ENCODE results near the gene LRPAP1.

LRPAP1 gene

GRCh38 chr4:3484057-3484973 lies 47.9 kb downstream of the LRPAP1 start:
- DNase-seq, result no peak

- no peak for DNase-seq
Measured at GRCh38 chr4:3483471-3483921, 48.7 kb downstream of the LRPAP1 start.

GRCh38 chr4:3482707-3483106 lies 49.5 kb downstream of the LRPAP1 start:
- no peak for DNase-seq

GRCh38 chr4:3481783-3482393 lies 50.3 kb downstream of the LRPAP1 start:
- no peak for DNase-seq

- no peak for DNase-seq
Measured at GRCh38 chr4:3481113-3481531, 51.1 kb downstream of the LRPAP1 start.

GRCh38 chr4:3480528-3481112 lies 51.6 kb downstream of the LRPAP1 start:
- peak; percentile 71 for DNase-seq

GRCh38 chr4:3479358-3480101 lies 52.7 kb downstream of the LRPAP1 start:
- DNase-seq, result no peak

GRCh38 chr4:3478446-3479357 lies 53.5 kb downstream of the LRPAP1 start:
- DNase-seq, result no peak

GRCh38 chr4:3477750-3478430 lies 54.3 kb downstream of the LRPAP1 start:
- DNase-seq, result no peak

GRCh38 chr4:3476936-3477749 lies 55.1 kb downstream of the LRPAP1 start:
- DNase-seq, result no peak

GRCh38 chr4:3476341-3476747 lies 55.9 kb downstream of the LRPAP1 start:
- DNase-seq, result no peak

GRCh38 chr4:3475713-3476260 lies 56.4 kb downstream of the LRPAP1 start:
- DNase-seq, result no peak

- DNase-seq, result no peak
Measured at GRCh38 chr4:3475041-3475712, 57.0 kb downstream of the LRPAP1 start.

GRCh38 chr4:3473996-3474765 lies 58.0 kb downstream of the LRPAP1 start:
- DNase-seq, result no peak

- DNase-seq, result no peak
Measured at GRCh38 chr4:3473181-3473950, 58.9 kb downstream of the LRPAP1 start.

GRCh38 chr4:3472411-3473141 lies 59.6 kb downstream of the LRPAP1 start:
- DNase-seq, result no peak

- no peak for DNase-seq
Measured at GRCh38 chr4:3471886-3472285, 60.3 kb downstream of the LRPAP1 start.

Data from CD4-positive, alpha-beta T cell treated with Interleukin-6 for 4 hours (primary cell).